Testis (tissue), 3 donors: ENCODE results near the gene COX4I2. TPM values are rescaled to one million over a fixed set of nuclear protein-coding genes. Genes with fewer than 3 reads are reported as not detected.
"Not testable (repeated sequence)": the region's sequence is repeated elsewhere in the genome, so short reads cannot be mapped to it uniquely, and the experiment has no call there.

Experiments
- DNase-seq: peaks from one replicate; pipeline ENCODE4 v3.0.0-alpha.2; 2019
- H3K27ac ChIP-seq, 2 donors: fragments of 200-600 bp; sonication (generic); one replicate each; pipeline ENCODE4 v1.5.1; 2019
- H3K27me3 ChIP-seq: fragments of 200-600 bp; sonication (generic); one replicate; pipeline ENCODE4 v1.5.1; 2019
- H3K36me3 ChIP-seq: fragments of 200-600 bp; sonication (generic); one replicate; pipeline ENCODE4 v1.5.1; 2017; ENCODE audit warnings: low read depth; ENCODE audit errors: missing control alignments
- H3K4me1 ChIP-seq: fragments of 200-600 bp; sonication (generic); one replicate; pipeline ENCODE4 v1.5.1; 2019
- H3K4me3 ChIP-seq, 2 donors: fragments of 200-600 bp; sonication (generic); one replicate each; pipeline ENCODE4 v1.5.1; 2017 to 2019
- H3K9me3 ChIP-seq: fragments of 200-600 bp; sonication (generic); one replicate; pipeline ENCODE4 v1.5.1; 2017
- CTCF ChIP-seq, 3 experiments: fragments of 450-650 bp in 2 of 3; fragments of 200-600 bp in 1 of 3; sonication (generic) in 1 of 3; IDR thresholded peaks; one replicate each; pipeline ENCODE4 v1.5.1; 2016 to 2019; ENCODE audit warnings: antibody characterized with exemption in 3 of 3, mild to moderate bottlenecking in 2 of 3, moderate library complexity in 1 of 3
- POLR2A ChIP-seq: fragments of 450-650 bp; IDR thresholded peaks from one replicate; pipeline ENCODE4 v1.6.1; 2017; ENCODE audit warnings: antibody characterized with exemption, mild to moderate bottlenecking, moderate library complexity
- WGBS, 2 donors: methylation state at CpG; one replicate each; pipeline ENCODE4 v1.1.5; 2018; 5-methylcytosine and 5-hydroxymethylcytosine counted together
- intact Hi-C: fragments of 100-400 bp; cut with DNase I; formaldehyde crosslinking; loops from one replicate; pipeline ENCODE4 v1.15.1; 2023; ENCODE audit warnings: low total_unique reads
- polyA plus RNA-seq: library from polyadenylated mRNA; stranded (reverse); fragments of 350-450 nt; fragmentation: Illumina TruSeq; extraction: RNeasy Lipid Tissue Mini Kit (QIAGEN cat#74804); gene quantifications from one replicate; pipeline ENCODE4 v1.2.3, GENCODE V29; 2014; ENCODE audit warnings: low read depth, low replicate concordance; ENCODE audit not compliant: insufficient read depth
- total RNA-seq, 2 donors: library from RNA; depleted of rRNA; stranded (reverse); fragments of >200 nt; gene quantifications; one replicate each; pipeline ENCODE4 v1.2.3, GENCODE V29; 2016

Gene COX4I2
- total and polyA plus RNA-seq, 3 donors from 2014 or later, result 2.2 to 6.1 (median 6.0) TPM

- Histone ChIP-seq H3K27ac (peak overlapping the region in 1 of 2 donors; percentile 75), H3K27me3 (no peaks in the 10 kb centered on the region), H3K4me1 (peaks cover 8% of the 10 kb centered on the region), H3K9me3 (no peaks in the 10 kb centered on the region), H3K4me3 (no peak overlapping the region), H3K36me3 (no peaks in the 10 kb centered on the region)
- intact Hi-C loops, result no loop called here
- no peak for TF ChIP-seq POLR2A
- no peak for TF ChIP-seq CTCF (IDR thresholded peaks at IDR 0.05)
- no peak for DNase-seq
- WGBS, 2 donors, result 82 to 86% methylated on average over 8 to 11 of the region's 11 CpGs
These were observed 42.9 kb upstream of the COX4I2 start for GRCh38 chr20:31594558-31595379.

- Histone ChIP-seq H3K9me3 (no peaks in the 10 kb centered on the region), H3K4me1 (peaks cover 8% of the 10 kb centered on the region), H3K36me3 (no peaks in the 10 kb centered on the region), H3K27me3 (no peaks in the 10 kb centered on the region), H3K4me3 (no peak overlapping the region), H3K27ac (peak overlapping the region in 1 of 2 donors; percentile 75)
- DNase-seq, result no peak
- 72 to 80% methylated on average over 3 of the region's 3 CpGs for WGBS, 2 donors
- intact Hi-C loops, result no loop called here
- TF ChIP-seq CTCF (IDR thresholded peaks at IDR 0.05) (no peak), POLR2A (no peak)
These were observed 42.4 kb upstream of the COX4I2 start for GRCh38 chr20:31595380-31595653.

GRCh38 chr20:31595654-31596411, 41.9 kb upstream of the COX4I2 start:
- intact Hi-C loops, result no loop called here
- peak; percentile 79 for DNase-seq
- Histone ChIP-seq H3K27me3 (no peaks in the 10 kb centered on the region), H3K9me3 (no peaks in the 10 kb centered on the region), H3K36me3 (no peaks in the 10 kb centered on the region), H3K27ac (peak overlapping the region in 1 of 2 donors; percentile 75), H3K4me1 (peaks cover 8% of the 10 kb centered on the region), H3K4me3 (no peak overlapping the region)
- WGBS, 2 donors, result 28 to 38% methylated on average over 8 to 12 of the region's 15 CpGs
- no peak for TF ChIP-seq CTCF (IDR thresholded peaks at IDR 0.05)
- no peak for TF ChIP-seq POLR2A

- DNase-seq, H3K4me1 ChIP-seq, H3K4me3 ChIP-seq, H3K27me3 ChIP-seq, H3K36me3 ChIP-seq, intact Hi-C loops, H3K9me3 ChIP-seq: not testable (repeated sequence)
- H3K27ac ChIP-seq, result peak overlapping the region in 1 of 2 donors; percentile 75
- WGBS, 2 donors, result 53 to 80% methylated on average over 3 to 4 of the region's 4 CpGs
These were observed 41.3 kb upstream of the COX4I2 start for GRCh38 chr20:31596412-31596715.

- no peak for DNase-seq
- WGBS, 2 donors, result 70 to 75% methylated on average over 4 of the region's 4 CpGs
- peak overlapping the region in 1 of 2 donors; percentile 75 for H3K27ac ChIP-seq
- no peaks in the 10 kb centered on the region for H3K27me3 ChIP-seq
- H3K9me3 ChIP-seq, result no peaks in the 10 kb centered on the region
- no peaks in the 10 kb centered on the region for H3K36me3 ChIP-seq
- H3K4me1 ChIP-seq, result peaks cover 8% of the 10 kb centered on the region
- intact Hi-C loops, result no loop called here
- no peak for TF ChIP-seq POLR2A
- no peak for TF ChIP-seq CTCF (IDR thresholded peaks at IDR 0.05)
- no peak overlapping the region for H3K4me3 ChIP-seq
These were observed 40.8 kb upstream of the COX4I2 start for GRCh38 chr20:31596831-31597480.
